ENCODE measurements around the gene PPP4R3A. TPM values are rescaled to one million over a fixed set of nuclear protein-coding genes. Genes with fewer than 3 reads are reported as not detected.
A peak's percentile ranks its signal among the peaks of the same experiment; 100 is the strongest.
"Not testable (repeated sequence)": the region's sequence is repeated elsewhere in the genome, so short reads cannot be mapped to it uniquely, and the experiment has no call there.

The PPP4R3A gene
- polyA plus RNA-seq, 4 donors = 55.9 to 103 (median 68.0) TPM

DNA sequence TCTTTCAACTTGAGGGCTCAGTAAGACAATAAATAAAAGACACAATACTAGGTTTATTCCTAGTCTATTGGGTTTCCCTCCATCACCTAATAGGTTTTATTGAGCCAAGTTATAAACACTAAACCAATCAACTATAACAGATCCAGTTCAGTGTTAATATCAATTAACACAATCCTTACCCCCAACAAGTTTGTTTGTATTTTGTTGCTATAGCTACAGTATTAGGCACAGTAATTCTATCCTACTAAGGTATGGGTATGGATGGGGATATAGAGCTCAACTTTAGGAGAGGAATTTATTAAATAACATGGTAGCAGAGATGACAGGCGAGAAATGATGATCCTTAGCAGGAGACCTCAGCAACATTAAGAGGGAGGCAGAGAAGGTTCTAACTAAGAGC is 13.3 kb downstream of the PPP4R3A start:
- Histone ChIP-seq H3K27me3 (ENCODE audit: control insufficient read depth in 3 of 3, insufficient read depth in 3 of 3, low read length in 3 of 3) (no peaks in the 10 kb centered on the region), H3K4me1 (ENCODE audit: control insufficient read depth in 3 of 3, insufficient read depth in 2 of 3, low read depth in 1 of 3, low read length in 2 of 3) (peaks cover 0 to 13% (median 5%) of the 10 kb centered on the region in 3 donors), H3K27ac (ENCODE audit: low read depth in 1 of 3, low read length in 2 of 3) (no peak overlapping the region), H3K4me3 (ENCODE audit: low read depth in 1 of 3, low read length in 3 of 3) (no peak overlapping the region), H3K36me3 (ENCODE audit: control insufficient read depth in 3 of 3, insufficient read depth in 2 of 3, low read depth in 1 of 3, low read length in 3 of 3) (peaks cover 0 to 23% (median 2%) of the 10 kb centered on the region in 3 donors), H3K9me3 (ENCODE audit: control insufficient read depth in 2 of 2, insufficient read depth in 1 of 2, low read depth in 1 of 2, low read length in 1 of 2) (no peaks in the 10 kb centered on the region)
- FAIRE-seq (no peak), DNase-seq (peak; percentile 46 to 47)
- 65 to 89% (median 76%) methylated on average over 1 of the region's 1 CpG for WGBS, 3 donors

DNA sequence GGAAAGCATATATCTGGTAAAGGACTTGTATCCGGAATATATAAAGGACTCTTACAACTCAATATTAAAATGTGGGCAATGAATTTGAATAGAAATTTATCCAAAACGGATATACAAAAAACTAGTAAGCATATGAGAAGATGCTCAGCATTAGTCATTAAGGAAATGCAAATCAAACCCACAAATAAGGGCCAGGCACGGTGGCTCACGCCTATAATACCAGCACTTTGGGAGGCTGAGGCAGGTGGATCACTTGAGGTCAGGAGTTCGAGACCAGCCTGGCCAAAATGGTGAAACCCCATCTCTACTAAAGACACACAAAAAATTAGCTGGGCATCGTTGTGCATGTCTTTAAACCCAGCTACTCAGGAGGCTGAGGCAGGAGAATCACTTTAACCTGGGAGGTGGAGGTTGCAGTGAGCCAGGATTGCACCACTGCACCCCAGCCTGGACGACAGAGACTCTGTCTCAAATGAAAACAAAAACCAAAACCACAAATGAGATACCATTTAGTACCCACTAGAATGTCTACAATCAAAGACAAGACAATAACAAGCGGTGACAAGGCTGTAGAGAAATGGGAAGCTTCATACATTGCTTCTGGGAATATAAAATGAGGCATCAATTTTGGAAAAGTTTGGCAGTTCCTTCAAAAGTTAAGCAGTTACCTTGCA is 15.6 kb downstream of the PPP4R3A start:
- Histone ChIP-seq H3K27ac (ENCODE audit: low read depth in 1 of 3, low read length in 2 of 3) (peak overlapping the region in 1 of 3 donors; percentile 20), H3K36me3 (ENCODE audit: control insufficient read depth in 3 of 3, insufficient read depth in 2 of 3, low read depth in 1 of 3, low read length in 3 of 3) (peaks cover 0 to 22% (median 4%) of the 10 kb centered on the region in 3 donors), H3K4me1 (ENCODE audit: control insufficient read depth in 3 of 3, insufficient read depth in 2 of 3, low read depth in 1 of 3, low read length in 2 of 3) (peaks cover 0 to 13% (median 5%) of the 10 kb centered on the region in 3 donors)
- H3K4me3 ChIP-seq (ENCODE audit: low read depth in 1 of 3, low read length in 3 of 3); H3K27me3 ChIP-seq (ENCODE audit: control insufficient read depth in 3 of 3, insufficient read depth in 3 of 3, low read length in 3 of 3); FAIRE-seq; DNase-seq; H3K9me3 ChIP-seq (ENCODE audit: control insufficient read depth in 2 of 2, insufficient read depth in 1 of 2, low read depth in 1 of 2, low read length in 1 of 2): not testable (repeated sequence)
- WGBS, 3 donors = 56 to 62% (median 59%) methylated on average over 8 of the region's 8 CpGs

DNA sequence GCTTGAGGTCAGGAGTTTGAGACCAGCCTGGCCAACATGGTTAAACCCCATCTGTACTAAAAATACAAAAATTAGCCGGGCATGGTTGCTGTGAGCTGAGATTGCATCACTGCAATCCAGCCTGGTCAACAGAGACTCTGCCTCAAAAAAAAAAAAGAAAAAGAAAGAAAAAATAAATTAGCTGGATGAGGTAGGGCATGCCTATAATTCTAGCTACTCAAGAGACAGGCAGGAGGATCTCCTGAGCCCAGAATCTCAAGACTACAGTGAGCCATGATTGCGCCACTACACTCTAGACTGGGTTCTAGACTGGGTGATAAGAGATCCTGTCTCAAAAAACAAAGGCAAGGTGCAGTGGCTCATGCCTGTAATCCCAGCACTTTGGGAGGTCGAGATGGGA is 16.9 kb downstream of the PPP4R3A start:
- no peak overlapping the region for H3K4me3 ChIP-seq (ENCODE audit: low read depth in 1 of 3, low read length in 3 of 3)
- FAIRE-seq = no peak
- no peak for DNase-seq
- H3K4me1 ChIP-seq (ENCODE audit: control insufficient read depth in 3 of 3, insufficient read depth in 2 of 3, low read depth in 1 of 3, low read length in 2 of 3) = peaks cover 0 to 13% (median 5%) of the 10 kb centered on the region in 3 donors
- no peaks in the 10 kb centered on the region for H3K27me3 ChIP-seq (ENCODE audit: control insufficient read depth in 3 of 3, insufficient read depth in 3 of 3, low read length in 3 of 3)
- H3K9me3 ChIP-seq (ENCODE audit: control insufficient read depth in 2 of 2, insufficient read depth in 1 of 2, low read depth in 1 of 2, low read length in 1 of 2) = no peaks in the 10 kb centered on the region
- H3K36me3 ChIP-seq (ENCODE audit: control insufficient read depth in 3 of 3, insufficient read depth in 2 of 3, low read depth in 1 of 3, low read length in 3 of 3) = peaks cover 0 to 16% (median 2%) of the 10 kb centered on the region in 3 donors
- no peak overlapping the region for H3K27ac ChIP-seq (ENCODE audit: low read depth in 1 of 3, low read length in 2 of 3)
- WGBS, 3 donors = 73 to 82% (median 75%) methylated on average over 3 of the region's 3 CpGs

DNA sequence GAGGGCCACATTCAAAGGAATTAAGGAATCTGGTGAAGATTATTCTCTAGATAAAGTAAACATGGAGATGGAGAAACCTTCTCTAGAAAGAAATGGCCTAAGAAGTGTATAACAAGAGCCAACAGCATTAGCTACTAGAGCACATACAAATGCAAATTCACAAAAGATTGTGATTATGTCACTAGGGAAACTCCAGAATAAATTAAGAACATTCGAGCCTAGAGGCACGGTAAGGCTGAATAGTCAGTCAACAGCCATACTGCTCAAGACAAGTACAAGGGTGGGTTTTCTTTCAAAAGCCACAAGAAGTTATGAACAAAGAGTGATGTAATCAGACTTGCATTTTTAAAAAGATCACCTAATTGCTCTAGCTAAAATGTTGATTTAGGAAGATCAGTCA is 25.4 kb downstream of the PPP4R3A start:
- Histone ChIP-seq H3K9me3 (ENCODE audit: control insufficient read depth in 2 of 2, insufficient read depth in 1 of 2, low read depth in 1 of 2, low read length in 1 of 2) (no peaks in the 10 kb centered on the region), H3K4me3 (ENCODE audit: low read depth in 1 of 3, low read length in 3 of 3) (no peak overlapping the region), H3K27ac (ENCODE audit: low read depth in 1 of 3, low read length in 2 of 3) (no peak overlapping the region), H3K36me3 (ENCODE audit: control insufficient read depth in 3 of 3, insufficient read depth in 2 of 3, low read depth in 1 of 3, low read length in 3 of 3) (peaks cover 7 to 27% (median 24%) of the 10 kb centered on the region in 3 donors), H3K4me1 (ENCODE audit: control insufficient read depth in 3 of 3, insufficient read depth in 2 of 3, low read depth in 1 of 3, low read length in 2 of 3) (no peaks in the 10 kb centered on the region), H3K27me3 (ENCODE audit: control insufficient read depth in 3 of 3, insufficient read depth in 3 of 3, low read length in 3 of 3) (no peaks in the 10 kb centered on the region)
- no peak for FAIRE-seq
- DNase-seq = no peak
- WGBS, 3 donors = 70 to 84% (median 78%) methylated on average over 2 of the region's 2 CpGs

DNA sequence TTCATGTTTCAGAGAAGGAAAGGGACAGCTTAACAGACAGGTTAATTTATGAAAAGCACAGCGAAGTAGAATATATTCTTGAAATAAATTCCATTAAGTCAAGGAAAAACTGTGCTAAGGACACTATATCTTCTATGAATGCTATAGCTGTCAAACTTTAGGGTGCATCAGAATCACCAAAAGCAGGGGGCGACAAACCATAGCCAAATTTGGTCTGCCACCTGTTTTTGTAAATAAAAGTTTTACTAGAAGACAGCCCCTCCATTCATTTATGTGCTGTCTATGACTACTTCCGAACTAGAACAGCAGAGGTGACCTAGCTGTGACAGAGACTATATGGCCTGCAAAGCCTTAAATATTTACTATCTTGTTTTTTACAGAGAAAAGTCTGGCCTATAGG is 25.9 kb downstream of the PPP4R3A start:
- peaks cover 7 to 32% (median 26%) of the 10 kb centered on the region in 3 donors for H3K36me3 ChIP-seq (ENCODE audit: control insufficient read depth in 3 of 3, insufficient read depth in 2 of 3, low read depth in 1 of 3, low read length in 3 of 3)
- no peaks in the 10 kb centered on the region for H3K4me1 ChIP-seq (ENCODE audit: control insufficient read depth in 3 of 3, insufficient read depth in 2 of 3, low read depth in 1 of 3, low read length in 2 of 3)
- 78 to 91% (median 81%) methylated on average over 3 of the region's 3 CpGs for WGBS, 3 donors
- DNase-seq (no peak), FAIRE-seq (no peak)
- no peak overlapping the region for H3K4me3 ChIP-seq (ENCODE audit: low read depth in 1 of 3, low read length in 3 of 3)
- no peaks in the 10 kb centered on the region for H3K9me3 ChIP-seq (ENCODE audit: control insufficient read depth in 2 of 2, insufficient read depth in 1 of 2, low read depth in 1 of 2, low read length in 1 of 2)
- no peaks in the 10 kb centered on the region for H3K27me3 ChIP-seq (ENCODE audit: control insufficient read depth in 3 of 3, insufficient read depth in 3 of 3, low read length in 3 of 3)
- no peak overlapping the region for H3K27ac ChIP-seq (ENCODE audit: low read depth in 1 of 3, low read length in 2 of 3)

DNA sequence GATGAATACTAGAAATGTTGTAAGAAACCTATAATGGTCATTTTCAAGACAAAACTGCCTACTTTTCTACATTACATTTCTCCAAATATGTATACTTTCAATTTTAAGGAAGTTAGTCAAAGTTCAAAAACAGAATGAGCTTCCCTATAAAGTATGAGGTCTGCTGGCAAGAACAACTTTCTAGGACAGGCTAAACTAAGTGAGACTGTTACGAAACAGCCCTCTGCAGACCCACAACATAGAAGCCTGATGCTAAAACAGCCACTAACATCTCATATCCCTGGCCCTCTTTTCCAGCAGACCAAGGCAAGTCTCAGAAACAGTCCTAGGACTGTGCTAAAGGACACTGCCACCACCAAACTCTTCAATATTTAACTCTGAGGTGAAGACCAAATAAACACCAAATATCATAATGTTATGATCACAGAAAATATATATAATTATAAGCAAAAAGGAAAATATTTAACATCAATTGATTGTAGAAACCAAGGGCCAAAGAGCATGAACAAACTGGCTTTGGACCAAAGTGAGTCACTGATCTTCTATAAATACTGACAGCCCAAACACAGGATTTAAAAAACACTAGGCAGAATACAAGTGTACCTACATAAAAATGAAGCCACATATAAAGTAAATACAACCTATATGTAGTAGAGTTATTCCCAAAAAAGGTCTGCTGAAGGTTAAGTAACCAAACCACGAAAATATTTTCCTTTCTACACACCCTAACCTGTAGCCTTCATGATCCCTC is 27.7 kb downstream of the PPP4R3A start:
- no peak for FAIRE-seq
- no peaks in the 10 kb centered on the region for H3K27me3 ChIP-seq (ENCODE audit: control insufficient read depth in 3 of 3, insufficient read depth in 3 of 3, low read length in 3 of 3)
- H3K9me3 ChIP-seq (ENCODE audit: control insufficient read depth in 2 of 2, insufficient read depth in 1 of 2, low read depth in 1 of 2, low read length in 1 of 2) = no peaks in the 10 kb centered on the region
- no peak for DNase-seq
- no peaks in the 10 kb centered on the region for H3K4me1 ChIP-seq (ENCODE audit: control insufficient read depth in 3 of 3, insufficient read depth in 2 of 3, low read depth in 1 of 3, low read length in 2 of 3)
- H3K4me3 ChIP-seq (ENCODE audit: low read depth in 1 of 3, low read length in 3 of 3) = no peak overlapping the region
- peaks cover 7 to 37% (median 25%) of the 10 kb centered on the region in 3 donors for H3K36me3 ChIP-seq (ENCODE audit: control insufficient read depth in 3 of 3, insufficient read depth in 2 of 3, low read depth in 1 of 3, low read length in 3 of 3)
- 72 to 79% (median 75%) methylated on average over 2 of the region's 2 CpGs for WGBS, 3 donors
- no peak overlapping the region for H3K27ac ChIP-seq (ENCODE audit: low read depth in 1 of 3, low read length in 2 of 3)

DNA sequence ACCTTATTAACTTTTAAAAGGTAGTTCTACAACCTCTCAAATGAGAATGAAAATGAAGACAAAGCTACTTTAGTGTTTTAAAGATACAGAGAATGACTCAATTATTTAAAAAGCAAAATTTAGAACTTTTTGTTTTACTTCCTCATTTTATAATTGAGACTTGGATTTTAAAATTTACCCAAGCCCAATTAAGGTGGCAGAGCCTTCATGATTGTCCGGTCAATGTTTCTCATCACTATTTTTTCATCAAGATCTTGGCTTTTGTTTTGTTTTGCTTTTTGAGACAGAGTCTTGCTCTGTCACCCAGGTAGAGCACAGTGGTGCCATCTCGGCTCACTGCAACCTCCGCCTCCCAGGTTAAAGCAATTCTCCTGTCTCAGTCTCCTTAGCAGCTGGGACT is 32.7 kb downstream of the PPP4R3A start:
- H3K9me3 ChIP-seq (ENCODE audit: control insufficient read depth in 2 of 2, insufficient read depth in 1 of 2, low read depth in 1 of 2, low read length in 1 of 2) = no peaks in the 10 kb centered on the region
- no peaks in the 10 kb centered on the region for H3K4me1 ChIP-seq (ENCODE audit: control insufficient read depth in 3 of 3, insufficient read depth in 2 of 3, low read depth in 1 of 3, low read length in 2 of 3)
- H3K4me3 ChIP-seq (ENCODE audit: low read depth in 1 of 3, low read length in 3 of 3) = no peak overlapping the region
- FAIRE-seq (no peak), DNase-seq (no peak)
- no peaks in the 10 kb centered on the region for H3K27me3 ChIP-seq (ENCODE audit: control insufficient read depth in 3 of 3, insufficient read depth in 3 of 3, low read length in 3 of 3)
- H3K27ac ChIP-seq (ENCODE audit: low read depth in 1 of 3, low read length in 2 of 3) = no peak overlapping the region
- 91 to 95% (median 93%) methylated on average over 3 of the region's 3 CpGs for WGBS, 3 donors
- H3K36me3 ChIP-seq (ENCODE audit: control insufficient read depth in 3 of 3, insufficient read depth in 2 of 3, low read depth in 1 of 3, low read length in 3 of 3) = peaks cover 9 to 36% (median 23%) of the 10 kb centered on the region in 3 donors

DNA sequence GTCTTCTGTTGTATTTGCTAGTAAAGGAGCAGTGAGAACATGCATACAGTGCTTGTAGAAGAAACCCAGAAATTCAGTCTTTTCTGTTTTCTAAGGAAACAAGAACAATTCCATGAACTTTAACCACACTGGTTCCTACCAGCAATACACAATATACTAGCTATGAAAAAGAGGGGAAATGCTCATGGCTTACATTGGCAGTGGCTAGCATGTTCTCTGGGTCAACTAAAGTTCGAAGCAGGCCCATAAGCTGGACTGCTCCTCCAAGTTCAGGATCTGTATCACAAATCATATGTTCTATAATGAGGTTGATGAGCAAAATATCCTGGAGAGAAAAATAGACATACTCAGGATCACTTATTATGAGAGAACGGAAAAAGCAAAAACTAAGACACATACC is 37.1 kb downstream of the PPP4R3A start:
- H3K36me3 ChIP-seq (ENCODE audit: control insufficient read depth in 3 of 3, insufficient read depth in 2 of 3, low read depth in 1 of 3, low read length in 3 of 3) = peaks cover 12 to 32% (median 16%) of the 10 kb centered on the region in 3 donors
- no peak for FAIRE-seq
- 94 to 100% (median 95%) methylated on average over 2 of the region's 2 CpGs for WGBS, 3 donors

More for the DNA sequence above, 37.1 kb downstream of the PPP4R3A start:
- Histone ChIP-seq H3K27me3 (ENCODE audit: control insufficient read depth in 3 of 3, insufficient read depth in 3 of 3, low read length in 3 of 3) (no peaks in the 10 kb centered on the region), H3K27ac (ENCODE audit: low read depth in 1 of 3, low read length in 2 of 3) (no peak overlapping the region), H3K9me3 (ENCODE audit: control insufficient read depth in 2 of 2, insufficient read depth in 1 of 2, low read depth in 1 of 2, low read length in 1 of 2) (no peaks in the 10 kb centered on the region), H3K4me3 (ENCODE audit: low read depth in 1 of 3, low read length in 3 of 3) (no peak overlapping the region), H3K4me1 (ENCODE audit: control insufficient read depth in 3 of 3, insufficient read depth in 2 of 3, low read depth in 1 of 3, low read length in 2 of 3) (no peaks in the 10 kb centered on the region)
- no peak for DNase-seq
